Tibial artery (tissue), 4 donors: ENCODE data around the gene ZNF326.

ENCODE experiments used
- DNase-seq, 2 donors: peaks; one replicate each; pipeline ENCODE4 v3.0.0-alpha.2; 2019
- H3K27ac ChIP-seq, 2 donors: fragments of 200-600 bp; sonication (generic) in 1 of 2; 1 replicate in 1 of 2; 2 replicates in 1 of 2; pipeline ENCODE4 v1.5.1; 2018 to 2019; ENCODE audit warnings: mild to moderate bottlenecking in 1 of 2
- H3K27me3 ChIP-seq, 2 donors: fragments of 200-600 bp; sonication (generic) in 1 of 2; one replicate each; pipeline versions ENCODE4 v1.5.1 to v1.6.0; 2016 to 2019
- H3K36me3 ChIP-seq, 3 donors: fragments of 200-600 bp; sonication (generic) in 2 of 3; one replicate each; pipeline ENCODE4 v1.5.1; 2016 to 2019; ENCODE audit warnings: mild to moderate bottlenecking in 2 of 3
- H3K4me1 ChIP-seq, 4 donors: fragments of 200-600 bp; sonication (generic) in 2 of 4; 1 replicate in 3 of 4; 2 replicates in 1 of 4; pipeline ENCODE4 v1.5.1; 2016 to 2019
- H3K4me3 ChIP-seq, 2 donors: fragments of 200-600 bp; sonication (generic) in 1 of 2; 1 replicate in 1 of 2; 2 replicates in 1 of 2; pipeline ENCODE4 v1.5.1; 2018 to 2019; ENCODE audit warnings: mild to moderate bottlenecking in 2 of 2
- H3K9me3 ChIP-seq, 3 donors: fragments of 200-600 bp; sonication (generic) in 1 of 3; one replicate each; pipeline ENCODE4 v1.5.1; 2016 to 2019
- CTCF ChIP-seq, 2 experiments: fragments of 200-600 bp in 1 of 2; fragments of 450-650 bp in 1 of 2; IDR thresholded peaks; one replicate each; pipeline ENCODE4 v1.5.1; 2017 to 2019; ENCODE audit warnings: antibody characterized with exemption in 2 of 2, mild to moderate bottlenecking in 1 of 2, moderate library complexity in 1 of 2
- intact Hi-C: fragments of 100-400 bp; cut with DNase I; formaldehyde crosslinking; loops from one replicate; pipeline ENCODE4 v1.15.0; 2023; ENCODE audit warnings: low total_unique reads

Gene ZNF326

GRCh38 chr1:90068611-90069280, 73.8 kb downstream of the ZNF326 start:
- H3K4me3 ChIP-seq: no peak overlapping the region
- no peaks in the 10 kb centered on the region for H3K27me3 ChIP-seq
- intact Hi-C loops: no loop called here
- H3K27ac ChIP-seq: no peak overlapping the region
- DNase-seq: no peak
- H3K36me3 ChIP-seq: no peaks in the 10 kb centered on the region
- H3K9me3 ChIP-seq: no peaks in the 10 kb centered on the region
- no peaks in the 10 kb centered on the region for H3K4me1 ChIP-seq
- TF ChIP-seq CTCF (IDR thresholded peaks at IDR 0.05): no peak

DNA sequence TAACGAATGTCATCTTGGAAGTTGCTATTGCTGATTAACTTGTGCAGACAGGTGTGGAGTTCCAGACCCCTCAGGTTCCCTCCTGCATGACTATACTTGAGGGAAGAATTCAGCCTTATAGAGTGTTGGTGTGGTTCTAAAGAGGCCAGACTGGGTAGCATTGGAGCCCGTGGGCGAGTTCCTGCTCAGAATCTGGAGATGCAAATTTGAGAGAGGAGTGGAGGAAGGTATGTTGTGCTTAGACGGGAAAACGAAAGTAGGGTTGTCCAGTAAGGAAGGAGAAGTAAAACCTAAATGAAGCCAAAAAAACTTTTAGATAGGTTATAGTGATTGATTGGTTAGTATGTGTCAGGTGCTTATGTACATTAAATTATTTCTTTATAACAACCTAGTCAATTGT, 79.2 kb downstream of the ZNF326 start:
- Histone ChIP-seq H3K4me1 (no peaks in the 10 kb centered on the region), H3K36me3 (no peaks in the 10 kb centered on the region), H3K9me3 (no peaks in the 10 kb centered on the region), H3K4me3 (no peak overlapping the region), H3K27ac (no peak overlapping the region), H3K27me3 (no peaks in the 10 kb centered on the region)
- DNase-seq: no peak
- TF ChIP-seq CTCF (IDR thresholded peaks at IDR 0.05): no peak
- intact Hi-C loops: no loop called here

GRCh38 chr1:90074566-90074965, 79.7 kb downstream of the ZNF326 start:
- Histone ChIP-seq H3K9me3 (no peaks in the 10 kb centered on the region), H3K36me3 (no peaks in the 10 kb centered on the region), H3K27me3 (no peaks in the 10 kb centered on the region), H3K4me3 (no peak overlapping the region), H3K4me1 (no peaks in the 10 kb centered on the region), H3K27ac (no peak overlapping the region)
- TF ChIP-seq CTCF (IDR thresholded peaks at IDR 0.05): no peak
- intact Hi-C loops: no loop called here
- no peak for DNase-seq

GRCh38 chr1:90074970-90075391, 80.1 kb downstream of the ZNF326 start:
- no peaks in the 10 kb centered on the region for H3K36me3 ChIP-seq
- DNase-seq: no peak
- no peaks in the 10 kb centered on the region for H3K27me3 ChIP-seq
- intact Hi-C loops: no loop called here
- no peak overlapping the region for H3K27ac ChIP-seq
- H3K9me3 ChIP-seq: no peaks in the 10 kb centered on the region
- no peak for TF ChIP-seq CTCF (IDR thresholded peaks at IDR 0.05)
- H3K4me1 ChIP-seq: no peaks in the 10 kb centered on the region
- no peak overlapping the region for H3K4me3 ChIP-seq

DNA sequence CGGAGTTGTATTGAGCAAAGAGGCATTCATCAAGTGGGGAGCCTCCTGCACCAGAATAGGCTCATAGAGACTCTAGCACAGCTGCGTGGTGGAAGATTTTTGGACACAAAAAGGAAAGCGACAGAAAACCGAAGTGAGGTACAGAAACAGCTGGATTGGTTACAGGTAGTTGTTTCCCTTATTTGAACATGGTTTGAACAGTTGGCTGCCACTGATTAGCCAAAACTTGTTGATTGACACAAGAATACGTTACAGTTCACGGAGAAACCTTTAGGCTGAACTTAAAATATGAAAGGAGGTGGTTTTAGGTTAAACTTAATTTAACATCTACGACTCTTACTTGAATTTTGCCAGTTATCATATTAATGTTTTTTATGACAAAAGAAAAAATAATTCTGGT, 89.1 kb downstream of the ZNF326 start:
- H3K9me3 ChIP-seq: no peaks in the 10 kb centered on the region
- H3K4me3 ChIP-seq: no peak overlapping the region
- DNase-seq: no peak
- intact Hi-C loops: no loop called here
- H3K27me3 ChIP-seq: no peaks in the 10 kb centered on the region
- no peaks in the 10 kb centered on the region for H3K36me3 ChIP-seq
- no peaks in the 10 kb centered on the region for H3K4me1 ChIP-seq
- H3K27ac ChIP-seq: no peak overlapping the region
- TF ChIP-seq CTCF (IDR thresholded peaks at IDR 0.05): no peak
